Endodermal cell (in vitro differentiated cells): ENCODE data around the gene SLC7A8. TPM values are rescaled to one million over a fixed set of nuclear protein-coding genes. Genes with fewer than 3 reads are reported as not detected.
A peak's percentile ranks its signal among the peaks of the same experiment; 100 is the strongest.

Experiments
- DNase-seq: peaks from one replicate; pipeline ENCODE4 v3.0.0-alpha.2; 2017
- H3K27ac ChIP-seq: 2 replicates; pipeline ENCODE4 v1.5.1; 2013; ENCODE audit warnings: mild to moderate bottlenecking, low read depth, low read length, moderate library complexity
- H3K27me3 ChIP-seq: 2 replicates; pipeline ENCODE4 v1.6.1; 2013; ENCODE audit warnings: mild to moderate bottlenecking, low read length, moderate library complexity; ENCODE audit not compliant: insufficient read depth, control insufficient read depth, poor library complexity, severe bottlenecking
- H3K36me3 ChIP-seq: 2 replicates; pipeline ENCODE4 v1.7.0; 2013; ENCODE audit warnings: mild to moderate bottlenecking, low read length, moderate library complexity; ENCODE audit not compliant: control insufficient read depth, insufficient read depth
- H3K4me1 ChIP-seq: one replicate; pipeline ENCODE4 v1.7.0; 2013; ENCODE audit warnings: low read length; ENCODE audit not compliant: control insufficient read depth, insufficient read depth
- H3K4me3 ChIP-seq: 2 replicates; pipeline ENCODE4 v1.5.1; 2013; ENCODE audit warnings: mild to moderate bottlenecking, low read length, moderate library complexity
- H3K9ac ChIP-seq: 2 replicates; pipeline ENCODE4 v1.6.1; 2013; ENCODE audit warnings: mild to moderate bottlenecking, low read length, moderate library complexity; ENCODE audit not compliant: poor library complexity, severe bottlenecking; ENCODE audit errors: extremely low read depth
- H3K9me3 ChIP-seq: 2 replicates; pipeline ENCODE4 v1.6.1; 2013; ENCODE audit warnings: mild to moderate bottlenecking, low read length, moderate library complexity; ENCODE audit not compliant: control insufficient read depth
- H3K27ac Mint-ChIP-seq: 2 replicates; pipeline ENCODE4 v1.8.0; 2020; ENCODE audit warnings: mixed read lengths
- H3K27me3 Mint-ChIP-seq: 2 replicates; pipeline ENCODE4 v1.8.0; 2021; ENCODE audit warnings: mild to moderate bottlenecking, mixed read lengths; ENCODE audit not compliant: insufficient read depth
- H3K36me3 Mint-ChIP-seq: 2 replicates; pipeline ENCODE4 v1.8.0; 2020; ENCODE audit warnings: low read depth, mixed read lengths
- H3K4me1 Mint-ChIP-seq: 2 replicates; pipeline ENCODE4 v1.8.0; 2020; ENCODE audit warnings: mixed read lengths
- H3K4me3 Mint-ChIP-seq: 2 replicates; pipeline ENCODE4 v1.8.0; 2020; ENCODE audit warnings: mild to moderate bottlenecking, moderate library complexity, mixed read lengths
- H3K9me3 Mint-ChIP-seq: 2 replicates; pipeline ENCODE4 v1.8.0; 2020; ENCODE audit warnings: mild to moderate bottlenecking, mixed read lengths
- CTCF ChIP-seq: fragments of 200-600 bp; sonication (generic); conservative IDR thresholded peaks from 2 replicates; pipeline ENCODE4 v1.5.0; 2021; ENCODE audit warnings: antibody characterized with exemption, mild to moderate bottlenecking
- WGBS, 2 experiments: methylation state at CpG; one replicate each; pipeline versions ENCODE4 v1.1.5 to v1.1.7; 2013; ENCODE audit warnings: missing lambda C conversion rate in 2 of 2, mixed read lengths in 1 of 2; ENCODE audit not compliant: insufficient coverage in 1 of 2, insufficient read length in 1 of 2; 5-methylcytosine and 5-hydroxymethylcytosine counted together
- total RNA-seq, 2 donors: library from RNA; stranded (reverse); fragmentation: NEBNext Ultra II Directional in 1 of 2; extraction: Animal tissue kit (Norgen Biotek cat#: 25700) in 1 of 2; gene quantifications; 2 replicates in 1 of 2; 3 replicates in 1 of 2; pipeline ENCODE4 v1.2.1, GENCODE V29; 2021

The SLC7A8 gene
- total RNA-seq, 2 donors from 2014 or later, result 47.6 to 48.9 TPM

GRCh38 chr14:23208324-23208723, 24.9 kb upstream of the SLC7A8 start:
- no peak for DNase-seq
- H3K27me3 Mint-ChIP-seq, result no peaks in the 10 kb centered on the region
- H3K27ac Mint-ChIP-seq, result no peak overlapping the region

GRCh38 chr14:23207146-23207540, 23.7 kb upstream of the SLC7A8 start:
- H3K9me3 ChIP-seq, result no peaks in the 10 kb centered on the region
- H3K4me3 ChIP-seq, result no peak overlapping the region
- TF ChIP-seq CTCF, result no peak
- Mint-ChIP-seq H3K27me3 (no peaks in the 10 kb centered on the region), H3K27ac (peak overlapping the region; percentile 90), H3K4me3 (no peak overlapping the region), H3K4me1 (peaks cover 20% of the 10 kb centered on the region), H3K36me3 (no peaks in the 10 kb centered on the region), H3K9me3 (no peaks in the 10 kb centered on the region)
- H3K36me3 ChIP-seq, result no peaks in the 10 kb centered on the region
- WGBS, 2 experiments, result 0 to 54% methylated on average over 1 to 3 of the region's 3 CpGs
- no peak for DNase-seq
- H3K9ac ChIP-seq, result no peak overlapping the region
- no peaks in the 10 kb centered on the region for H3K27me3 ChIP-seq
- no peak overlapping the region for H3K27ac ChIP-seq
- H3K4me1 ChIP-seq, result no peaks in the 10 kb centered on the region

More at GRCh38 chr14:23208324-23208723, 24.9 kb upstream of the SLC7A8 start:
- H3K27me3 ChIP-seq, result no peaks in the 10 kb centered on the region
- no peak overlapping the region for H3K9ac ChIP-seq
- no peak for TF ChIP-seq CTCF
- no peaks in the 10 kb centered on the region for H3K9me3 Mint-ChIP-seq
- H3K9me3 ChIP-seq, result no peaks in the 10 kb centered on the region
- no peak overlapping the region for H3K27ac ChIP-seq
- no peak overlapping the region for H3K4me3 Mint-ChIP-seq
- no peak overlapping the region for H3K4me3 ChIP-seq
- H3K36me3 Mint-ChIP-seq, result no peaks in the 10 kb centered on the region
- no peaks in the 10 kb centered on the region for H3K36me3 ChIP-seq
- no peaks in the 10 kb centered on the region for H3K4me1 ChIP-seq
- H3K4me1 Mint-ChIP-seq, result peaks cover 20% of the 10 kb centered on the region

GRCh38 chr14:23206422-23207145, 23.1 kb upstream of the SLC7A8 start:
- no peak for TF ChIP-seq CTCF
- Mint-ChIP-seq H3K4me3 (no peak overlapping the region), H3K4me1 (peaks cover 20% of the 10 kb centered on the region), H3K27me3 (no peaks in the 10 kb centered on the region), H3K9me3 (no peaks in the 10 kb centered on the region), H3K36me3 (no peaks in the 10 kb centered on the region), H3K27ac (peak overlapping the region; percentile 90)
- no peak overlapping the region for H3K4me3 ChIP-seq
- DNase-seq, result no peak
- no peaks in the 10 kb centered on the region for H3K36me3 ChIP-seq
- WGBS, 2 experiments, result 73 to 100% methylated on average over 1 to 3 of the region's 3 CpGs
- no peak overlapping the region for H3K9ac ChIP-seq
- no peak overlapping the region for H3K27ac ChIP-seq
- H3K27me3 ChIP-seq, result no peaks in the 10 kb centered on the region
- H3K9me3 ChIP-seq, result no peaks in the 10 kb centered on the region
- H3K4me1 ChIP-seq, result no peaks in the 10 kb centered on the region
